HG02852 (cell line): ENCODE measurements around the gene TBX20.
"Not testable (repeated sequence)": the region's sequence is repeated elsewhere in the genome, so short reads cannot be mapped to it uniquely, and the experiment has no call there.

ENCODE experiments used
- ATAC-seq: cut with Tn5 transposase; IDR thresholded peaks from one replicate; pipeline ENCODE4 v1.9.1; 2021; ENCODE audit warnings: mild to moderate bottlenecking, moderate library complexity; ENCODE audit not compliant: unreplicated experiment

The TBX20 gene

DNA sequence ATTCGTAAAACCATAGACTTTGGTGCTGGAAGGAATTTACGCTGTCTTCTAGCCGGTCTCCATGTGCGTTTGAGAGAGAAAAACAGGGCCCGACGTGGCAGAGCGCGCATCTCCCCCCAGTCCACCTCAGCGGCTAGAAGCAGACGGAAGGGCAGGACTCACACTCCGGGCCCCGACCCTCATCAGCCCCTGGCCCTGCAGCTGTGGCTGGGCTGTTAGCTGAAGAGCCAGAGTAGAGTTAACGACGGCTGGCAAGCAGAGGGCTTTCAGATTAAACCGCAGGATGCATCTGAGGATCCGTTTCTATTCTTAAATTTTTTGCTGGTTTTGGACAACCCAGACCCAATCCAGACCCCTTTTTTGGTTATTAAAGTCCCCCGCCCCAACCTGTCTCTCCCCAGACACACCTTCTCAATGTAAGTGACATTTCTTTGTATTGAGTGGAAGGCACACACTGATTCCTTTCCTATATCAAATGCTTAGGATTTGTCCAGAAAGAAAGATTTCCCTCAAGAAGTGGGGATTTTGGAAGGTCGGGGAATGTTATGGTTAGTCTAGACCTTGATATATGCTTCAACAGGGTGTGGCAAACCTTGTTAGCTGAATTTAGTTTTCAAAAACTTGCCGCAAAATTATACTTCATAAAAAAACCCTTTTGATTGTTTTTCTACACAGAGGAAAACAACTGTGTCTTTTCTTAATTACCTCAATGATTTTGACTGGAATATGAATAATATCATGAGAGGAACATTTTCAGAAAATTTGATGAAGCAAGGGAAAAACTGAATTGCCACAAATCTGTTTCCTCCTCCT, 1.7 kb upstream of the TBX20 start:
- ATAC-seq, result no peak

DNA sequence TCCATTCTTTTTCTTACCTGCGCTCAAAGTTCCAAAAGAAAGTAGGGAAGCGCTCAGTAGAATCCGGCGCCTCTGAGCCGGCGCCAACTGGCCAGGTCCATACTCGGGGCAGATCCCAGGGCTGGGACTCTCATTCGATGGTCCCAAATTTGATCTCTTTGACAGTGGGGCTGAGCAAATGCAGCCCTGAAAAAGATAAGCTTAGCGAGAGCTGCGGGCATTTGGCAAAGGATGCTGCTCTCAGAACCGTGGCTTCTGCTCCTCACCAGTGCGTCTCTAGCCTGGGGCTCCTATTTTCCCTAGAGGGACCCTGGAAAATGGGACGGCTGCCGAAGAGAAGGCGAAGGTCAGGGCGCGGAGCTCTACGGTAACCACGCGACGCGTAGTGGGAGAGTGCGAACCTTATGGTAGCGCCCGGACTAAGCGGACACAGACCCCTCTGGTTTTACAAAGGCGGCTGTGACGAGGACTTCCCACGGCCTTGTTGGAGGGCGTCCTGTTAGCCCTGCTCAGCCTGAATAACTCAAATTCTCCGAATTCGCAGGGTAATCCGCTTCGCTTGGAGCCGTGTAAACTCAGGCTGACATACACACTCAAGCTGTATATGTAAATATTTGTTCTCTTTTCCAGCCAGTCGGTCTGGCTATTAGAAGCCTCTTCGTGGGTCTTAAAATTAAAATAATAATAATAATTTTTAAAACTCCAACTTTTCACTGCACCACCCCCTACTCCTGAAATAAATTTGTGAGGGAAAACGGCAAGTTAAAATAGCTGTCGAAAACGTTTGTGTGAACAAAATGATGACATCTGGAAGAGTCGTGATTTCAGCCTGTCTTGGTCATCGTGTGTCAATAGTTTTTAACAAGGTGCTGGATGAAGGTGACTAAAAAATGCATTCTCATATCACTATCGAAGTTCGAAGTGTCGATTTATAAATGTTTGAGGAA, 869 bp upstream of the TBX20 start:
- no peak for ATAC-seq

DNA sequence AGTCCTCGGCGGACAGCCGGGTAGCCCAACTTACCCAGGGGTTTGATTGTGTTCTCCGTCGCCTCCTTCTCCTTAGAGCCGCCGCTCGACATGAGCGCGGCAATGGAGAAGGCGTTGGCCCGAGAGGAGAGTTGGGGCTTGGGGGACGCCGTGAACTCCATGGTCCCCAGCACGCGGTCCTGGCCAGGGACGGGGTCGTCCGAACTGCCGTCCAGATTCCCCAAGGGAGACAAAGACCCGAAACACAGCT, 515 bp downstream of the TBX20 start:
- ATAC-seq, result no peak

DNA sequence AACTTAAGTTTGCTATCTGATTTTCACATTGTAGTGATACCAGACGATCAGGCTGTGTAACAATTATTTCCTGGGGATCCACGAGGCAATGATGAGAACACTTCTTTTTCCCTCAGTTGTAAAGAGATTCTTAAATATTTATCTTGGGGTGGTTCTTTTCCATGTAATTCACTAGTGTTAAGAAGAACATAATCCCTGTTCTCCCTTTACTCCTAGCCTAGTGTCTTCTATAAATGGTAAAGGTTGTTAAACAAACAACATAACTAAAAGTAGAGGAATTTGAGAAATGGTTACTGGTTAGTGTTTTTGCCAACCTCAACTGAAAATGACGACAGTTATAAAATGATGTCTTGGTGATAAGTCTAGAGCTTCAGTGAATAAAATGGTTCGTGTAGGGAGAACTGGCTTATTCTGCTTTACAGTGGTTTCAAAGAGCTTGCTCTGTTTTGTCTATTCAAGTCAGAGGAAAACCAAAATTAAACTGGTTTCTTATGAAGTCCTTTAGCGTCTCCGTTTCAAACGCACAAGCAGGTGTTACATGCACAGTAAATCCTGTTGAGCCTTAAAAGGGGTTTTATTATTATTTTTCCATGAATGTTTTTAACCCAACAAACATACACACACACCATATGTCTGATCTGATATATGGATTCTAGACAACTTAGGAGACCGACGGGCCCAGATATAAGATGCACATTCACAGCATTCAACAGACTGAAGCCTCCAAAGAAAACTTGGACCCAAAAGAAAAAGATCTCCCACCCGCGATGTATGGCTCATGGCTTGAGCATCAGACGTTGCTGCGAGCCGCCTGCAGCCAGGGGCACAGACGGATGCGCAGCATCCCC, 1.1 kb downstream of the TBX20 start:
- ATAC-seq, result no peak

GRCh38 chr7:35251606-35252310, 2.1 kb downstream of the TBX20 start:
- no peak for ATAC-seq

DNA sequence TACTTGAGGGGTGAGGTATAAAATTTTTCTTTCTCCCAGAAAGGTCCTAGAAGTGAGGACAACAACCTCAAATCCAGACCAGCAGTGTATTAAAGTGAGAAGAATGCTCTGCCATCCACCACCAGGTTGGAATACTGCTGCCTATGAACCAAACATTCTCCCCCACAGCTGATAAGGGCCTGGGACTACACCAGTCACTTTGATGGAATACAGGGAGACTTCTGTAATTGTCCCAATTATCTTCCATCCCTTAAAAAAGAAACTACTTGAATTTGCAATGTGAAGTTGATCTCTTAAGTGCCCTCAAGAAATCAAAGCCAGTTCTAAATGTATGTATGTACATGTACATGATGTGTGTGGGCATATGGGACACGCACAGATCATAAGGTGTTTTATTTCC, 3.0 kb downstream of the TBX20 start:
- no peak for ATAC-seq

DNA sequence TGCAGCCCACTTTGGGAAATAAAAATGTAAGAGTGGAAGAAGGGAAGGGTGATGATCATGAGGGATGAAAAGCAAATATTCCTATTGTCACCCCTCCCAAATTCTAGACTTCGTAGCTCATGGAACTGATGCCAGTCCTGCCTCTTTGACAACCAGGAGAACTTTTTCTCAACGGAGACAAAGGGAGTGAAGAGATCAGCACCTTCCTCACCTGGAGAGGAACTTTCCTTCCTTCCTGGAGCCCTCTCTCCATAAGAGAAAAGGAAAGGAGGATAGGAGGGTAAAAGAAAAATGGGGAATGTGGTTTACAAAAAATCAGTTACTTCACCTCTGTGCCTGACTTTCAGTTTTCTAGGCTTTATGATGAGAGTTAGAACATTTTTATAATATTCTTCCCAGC, 3.4 kb downstream of the TBX20 start:
- ATAC-seq, result no peak

DNA sequence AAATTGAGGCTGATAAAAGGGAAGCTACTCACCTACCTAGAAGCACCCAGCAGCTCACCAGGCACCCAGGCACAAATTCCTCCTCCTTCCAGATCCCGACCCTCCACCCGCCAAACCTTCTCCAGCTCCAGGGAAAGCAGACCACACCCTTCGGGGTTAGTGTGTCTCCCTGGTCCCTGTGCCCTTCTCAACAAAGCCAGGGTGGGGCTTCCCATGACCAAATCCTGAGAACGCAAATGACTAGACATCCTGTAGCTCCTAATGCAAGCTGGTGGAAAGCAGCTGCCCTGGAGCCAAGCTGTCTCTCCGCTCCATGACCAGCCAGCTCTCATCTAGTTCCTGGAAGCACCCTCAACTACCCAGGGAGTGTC, 4.4 kb downstream of the TBX20 start:
- ATAC-seq, result no peak

GRCh38 chr7:35248576-35249536, 5.0 kb downstream of the TBX20 start:
- no peak for ATAC-seq

DNA sequence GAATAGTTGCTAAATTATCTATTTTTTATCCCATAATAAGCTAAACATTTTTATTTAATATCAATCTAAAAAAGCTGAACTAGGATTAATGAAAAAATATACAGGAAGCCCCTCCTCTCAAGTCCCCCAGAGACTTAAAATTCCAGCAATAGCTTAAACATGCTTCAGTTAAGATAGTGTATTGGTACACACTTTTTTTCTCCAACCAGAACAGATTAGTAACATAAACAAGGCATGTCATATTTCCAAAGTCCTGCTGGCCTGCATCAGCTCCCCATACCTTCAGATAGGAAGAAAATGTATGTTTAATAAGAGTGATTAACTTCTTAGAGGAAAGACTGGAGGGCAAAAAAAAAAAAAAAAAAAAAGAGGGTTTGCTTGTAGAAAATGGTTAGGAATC, 7.1 kb downstream of the TBX20 start:
- ATAC-seq, result no peak

DNA sequence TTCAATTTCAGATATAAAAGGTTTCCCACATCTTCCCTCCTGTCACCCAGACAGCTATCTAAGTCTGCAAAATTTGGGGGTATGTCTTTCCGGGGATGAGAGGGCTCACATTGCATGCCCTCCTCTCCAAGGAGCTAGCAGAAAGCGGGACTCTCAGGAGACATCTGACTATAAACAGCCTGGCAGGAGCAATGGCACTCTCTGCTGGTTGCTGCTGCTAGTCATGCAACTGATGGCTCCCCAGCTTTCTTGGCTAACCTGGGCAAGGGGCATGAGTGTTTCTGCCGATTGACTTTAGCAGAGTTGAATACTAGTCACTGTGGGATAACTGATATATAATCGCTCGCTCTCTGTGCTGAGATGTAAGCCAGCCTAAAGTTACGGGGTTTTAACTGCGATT, 12.0 kb downstream of the TBX20 start:
- ATAC-seq, result no peak

- ATAC-seq, result no peak
These were observed 12.5 kb downstream of the TBX20 start for GRCh38 chr7:35241436-35241835.

GRCh38 chr7:35241008-35241407, 12.9 kb downstream of the TBX20 start:
- ATAC-seq, result not testable (repeated sequence)

DNA sequence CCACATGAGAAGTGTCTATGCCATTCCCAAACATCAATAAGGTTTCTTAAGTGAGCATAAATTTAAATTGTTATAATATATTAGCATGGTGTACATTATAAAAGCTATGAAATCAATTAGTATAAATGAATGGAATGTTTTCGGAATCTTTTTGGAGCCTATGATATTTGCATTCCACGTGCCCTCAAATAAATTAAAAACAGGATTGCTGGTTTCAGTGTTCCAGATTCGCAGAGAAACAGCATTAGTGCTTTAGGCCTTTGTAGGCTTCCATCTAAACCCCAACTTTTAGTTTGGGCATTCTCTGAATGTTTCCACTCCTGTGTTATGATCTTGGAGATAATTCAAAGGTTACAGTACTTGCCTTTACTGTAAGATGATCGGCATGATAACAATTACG, 15.4 kb downstream of the TBX20 start:
- not testable (repeated sequence) for ATAC-seq

DNA sequence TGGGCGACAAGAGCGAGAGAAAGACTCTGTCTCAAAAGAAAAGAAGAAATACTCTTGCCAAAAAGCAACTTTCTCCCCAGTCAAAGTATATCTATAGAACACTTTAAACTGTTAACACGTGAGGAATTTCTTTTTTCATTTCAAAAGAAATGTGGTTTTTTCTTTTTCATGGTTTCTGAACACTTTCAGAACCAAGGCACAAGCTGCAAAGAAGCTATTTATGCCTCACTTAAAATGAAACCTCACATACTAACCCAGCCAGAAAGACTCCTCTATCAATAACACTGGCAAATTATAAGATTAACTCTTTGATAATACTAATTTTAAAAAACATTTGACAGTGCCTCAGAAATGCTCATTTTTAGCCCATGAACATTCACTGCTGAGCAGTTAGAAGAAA, 20.9 kb downstream of the TBX20 start:
- ATAC-seq, result no peak

GRCh38 chr7:35231221-35231620, 22.7 kb downstream of the TBX20 start:
- ATAC-seq, result not testable (repeated sequence)

GRCh38 chr7:35229116-35229780, 24.7 kb downstream of the TBX20 start:
- not testable (repeated sequence) for ATAC-seq

- ATAC-seq, result not testable (repeated sequence)
These were observed 25.3 kb downstream of the TBX20 start for GRCh38 chr7:35228496-35229051.

GRCh38 chr7:35227438-35227837, 26.5 kb downstream of the TBX20 start:
- not testable (repeated sequence) for ATAC-seq
